GM19035 (cell line): ENCODE measurements around the gene CAMK1.

Experiments used
- ATAC-seq: cut with Tn5 transposase; IDR thresholded peaks from one replicate; pipeline ENCODE4 v1.9.1; 2021; ENCODE audit not compliant: unreplicated experiment

CAMK1 gene

DNA sequence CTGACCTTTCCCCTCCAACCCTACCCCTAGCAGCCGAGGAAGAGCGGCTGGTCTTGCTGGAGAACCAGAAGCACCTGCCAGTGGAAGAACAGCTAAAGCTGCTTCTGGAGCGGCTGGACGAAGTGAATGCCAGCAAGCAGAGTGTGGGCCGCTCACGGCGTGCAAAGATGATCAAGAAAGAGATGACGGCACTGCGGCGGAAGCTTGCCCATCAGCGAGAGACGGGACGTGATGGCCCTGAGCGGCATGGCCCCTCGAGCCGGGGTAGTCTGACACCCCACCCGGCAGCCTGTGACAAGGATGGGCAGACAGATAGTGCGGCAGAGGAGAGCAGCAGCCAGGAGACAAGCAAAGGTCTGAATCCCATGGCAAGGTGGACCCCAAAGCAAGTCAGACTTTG is 26.2 kb downstream of the CAMK1 start:
- ATAC-seq = no peak

DNA sequence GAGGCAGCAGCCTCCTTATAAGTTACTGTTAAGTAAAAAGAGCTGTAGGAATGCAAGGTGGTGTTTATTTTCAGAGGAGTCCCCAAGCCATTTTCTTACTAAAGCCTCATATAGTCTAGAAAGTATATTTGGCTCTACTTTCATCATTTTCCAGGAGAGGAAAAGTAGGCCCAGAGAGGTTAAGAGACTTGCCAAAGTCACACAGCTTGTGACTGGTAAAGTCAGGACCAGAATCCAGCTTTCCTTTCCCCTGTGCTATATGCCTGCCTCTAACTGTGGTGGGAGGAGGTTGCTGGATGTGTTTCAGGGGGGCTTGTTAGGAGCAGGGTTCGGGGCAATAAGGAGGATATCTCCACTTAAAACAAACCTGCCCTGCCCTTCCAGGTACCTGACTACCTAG is 27.2 kb downstream of the CAMK1 start:
- ATAC-seq = no peak

DNA sequence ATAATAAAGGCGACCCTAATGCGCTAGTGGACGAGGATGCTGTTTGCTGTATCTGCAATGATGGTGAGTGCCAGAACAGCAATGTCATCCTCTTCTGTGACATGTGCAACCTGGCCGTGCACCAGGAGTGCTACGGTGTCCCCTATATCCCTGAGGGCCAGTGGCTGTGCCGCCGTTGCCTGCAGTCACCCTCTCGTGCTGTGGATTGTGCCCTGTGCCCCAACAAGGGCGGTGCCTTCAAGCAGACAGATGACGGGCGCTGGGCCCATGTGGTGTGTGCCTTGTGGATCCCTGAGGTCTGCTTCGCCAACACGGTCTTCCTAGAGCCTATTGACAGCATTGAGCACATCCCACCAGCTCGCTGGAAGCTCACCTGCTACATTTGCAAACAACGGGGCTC is 30.6 kb downstream of the CAMK1 start:
- no peak for ATAC-seq

GRCh38 chr3:9736831-9737230 is 32.9 kb downstream of the CAMK1 start:
- ATAC-seq = no peak

GRCh38 chr3:9732740-9733115 is 37.0 kb downstream of the CAMK1 start:
- no peak for ATAC-seq

GRCh38 chr3:9732080-9732739 is 37.5 kb downstream of the CAMK1 start:
- peak; percentile 12 for ATAC-seq

DNA sequence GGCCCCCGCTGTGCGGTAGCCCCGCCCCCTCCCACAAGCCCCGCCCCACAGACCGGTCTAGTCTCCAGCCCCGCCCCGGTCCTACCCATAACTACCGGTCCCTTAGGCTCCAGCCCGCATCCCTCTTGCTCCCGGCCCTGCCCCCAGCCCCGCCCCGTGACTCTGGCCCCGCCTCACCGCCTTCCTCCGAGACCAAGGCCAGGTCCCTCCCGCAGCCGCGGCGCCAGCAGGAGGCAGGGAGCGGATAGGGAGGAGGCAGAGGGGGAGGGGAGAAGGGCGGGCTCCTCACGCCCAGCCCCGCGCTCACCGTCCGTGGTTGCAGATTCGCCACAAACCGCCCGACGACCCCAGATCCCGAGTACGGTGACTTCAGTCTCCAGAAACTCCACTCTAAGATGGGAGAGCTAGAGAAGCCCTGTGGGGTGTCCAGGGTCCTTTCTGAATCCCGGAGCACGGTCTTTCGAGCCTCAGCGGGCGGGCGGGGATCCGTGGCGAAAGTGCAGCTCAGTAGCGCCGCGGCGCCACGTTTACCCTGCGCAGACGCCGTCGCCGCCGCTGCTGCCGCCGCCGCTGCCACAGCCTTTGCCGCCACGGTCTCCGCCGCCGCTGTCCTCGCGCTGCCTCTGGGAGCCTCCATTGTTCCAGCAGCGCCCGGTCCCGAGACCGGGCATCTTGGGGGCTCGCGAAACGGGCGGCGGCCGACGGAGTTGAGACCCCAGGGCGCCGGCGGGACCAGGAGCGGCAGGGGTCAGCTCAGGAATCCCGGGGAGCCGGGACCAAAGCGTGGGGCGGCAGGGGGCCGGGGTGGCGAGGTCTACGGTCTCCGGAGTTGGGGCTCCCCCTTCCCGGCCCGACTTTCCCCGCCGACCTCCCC is 38.3 kb downstream of the CAMK1 start, which contains the start of gene BRPF1:
TSS of gene BRPF1 (plus strand) at position 530 of the 874 bp plus-strand sequence. CDS start 2,406 bp downstream, outside the sequence.
- peak; percentile 90 for ATAC-seq

DNA sequence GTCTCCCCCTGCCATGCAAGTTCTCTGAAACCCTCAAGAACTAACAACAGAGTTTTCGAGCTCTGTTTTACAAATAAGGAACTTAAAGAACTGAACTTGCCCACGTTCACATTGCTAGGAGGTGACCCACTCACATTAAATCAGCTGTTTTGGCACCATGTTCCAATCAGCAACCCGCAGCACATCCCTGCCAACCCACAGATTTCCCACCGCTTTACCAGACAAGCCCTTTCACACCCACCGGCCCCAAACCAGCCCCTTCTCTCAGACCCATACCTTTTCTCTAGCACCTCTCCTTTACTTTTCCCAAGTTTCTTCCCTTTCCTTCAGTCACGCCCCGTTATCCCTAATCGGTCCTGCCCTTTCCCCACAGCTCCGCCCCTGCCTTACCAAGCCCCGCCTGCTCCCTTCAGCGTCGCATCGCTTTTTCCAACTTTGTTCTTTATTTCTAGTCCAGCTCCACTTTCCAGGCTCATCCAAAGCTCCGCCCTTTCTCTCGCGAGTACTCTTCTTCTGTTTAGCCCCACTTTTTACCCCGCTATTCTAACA is 39.0 kb downstream of the CAMK1 start:
- ATAC-seq = peak; percentile 52

- ATAC-seq = no peak
These were observed 40.3 kb downstream of the CAMK1 start for GRCh38 chr3:9729419-9729818.

GRCh38 chr3:9727743-9728142 is 42.0 kb downstream of the CAMK1 start:
- no peak for ATAC-seq

GRCh38 chr3:9727041-9727595 is 42.6 kb downstream of the CAMK1 start:
- no peak for ATAC-seq

DNA sequence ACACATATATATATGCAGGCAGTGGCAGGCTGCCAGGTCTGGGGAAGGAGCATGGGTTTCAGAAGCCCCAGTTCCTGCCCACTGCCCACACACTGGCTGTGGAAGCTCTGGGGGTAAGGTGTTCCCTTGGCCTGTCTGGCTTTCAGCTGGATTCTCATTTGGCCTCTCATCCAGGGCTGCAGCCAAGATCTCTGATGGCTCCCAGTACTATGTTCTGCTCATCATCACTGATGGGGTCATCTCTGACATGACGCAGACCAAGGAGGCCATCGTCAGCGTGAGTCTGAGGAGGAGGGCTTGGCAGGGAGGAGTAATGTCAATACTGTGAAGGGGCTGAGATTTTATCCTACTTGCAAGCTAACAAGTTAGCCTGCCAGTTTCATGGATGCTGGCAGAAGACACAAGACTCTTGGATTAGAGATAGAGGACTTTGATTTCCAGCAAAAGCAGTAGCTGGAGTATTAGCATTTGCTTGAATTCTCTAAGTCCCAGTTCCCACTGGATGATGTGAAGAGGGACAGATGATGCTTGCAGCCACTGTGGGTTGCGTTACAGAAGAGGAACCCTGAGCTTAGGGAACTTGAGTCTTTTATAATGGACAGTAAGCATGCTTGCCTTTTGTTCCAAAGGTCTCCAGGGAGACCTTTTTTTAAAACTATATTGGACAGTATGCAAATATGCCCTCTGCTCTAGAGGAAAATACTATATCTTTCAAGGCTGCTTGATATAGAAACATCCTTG is 43.8 kb downstream of the CAMK1 start:
- ATAC-seq = no peak

DNA sequence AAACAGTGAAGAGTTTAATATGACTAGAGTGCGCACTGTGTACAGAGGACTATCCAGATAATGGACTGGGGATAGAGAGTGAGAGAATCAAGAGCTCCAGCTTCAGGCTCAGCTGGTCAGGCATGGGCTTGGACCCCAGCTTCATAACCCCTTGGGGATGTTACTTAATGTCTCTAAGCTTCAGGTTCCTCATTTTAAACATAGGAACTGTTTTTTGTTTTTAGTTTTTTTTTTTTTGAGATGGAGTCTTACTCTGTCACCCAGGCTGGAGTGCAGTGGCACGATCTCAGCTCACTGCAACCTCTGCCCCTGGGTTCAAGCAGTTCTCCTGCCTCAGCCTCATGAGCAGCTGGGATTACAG is 48.1 kb downstream of the CAMK1 start:
- no peak for ATAC-seq

- no peak for ATAC-seq
These were observed 48.6 kb downstream of the CAMK1 start for GRCh38 chr3:9721015-9721699.

GRCh38 chr3:9718118-9718517 is 51.6 kb downstream of the CAMK1 start:
- ATAC-seq = no peak

DNA sequence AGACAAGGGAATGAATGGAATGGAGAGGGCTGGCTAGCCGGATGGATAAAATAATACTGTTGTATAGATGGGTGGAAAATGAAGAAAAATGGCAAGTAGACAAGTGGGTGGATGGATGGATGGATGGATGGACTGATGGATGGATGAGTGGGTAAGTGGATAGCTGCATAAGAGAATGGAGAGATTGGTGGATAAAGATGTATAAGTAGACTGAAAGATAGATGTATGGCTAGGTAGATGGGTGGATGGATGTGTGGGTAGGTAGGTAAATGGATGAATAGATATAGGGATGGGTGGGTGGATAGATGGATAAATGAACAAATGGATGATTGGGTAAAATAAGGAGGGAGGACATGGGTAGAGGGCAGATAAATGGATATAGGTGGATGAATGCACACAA is 52.2 kb downstream of the CAMK1 start:
- ATAC-seq = no peak

- no peak for ATAC-seq
These were observed 52.8 kb downstream of the CAMK1 start for GRCh38 chr3:9716801-9717555.

DNA sequence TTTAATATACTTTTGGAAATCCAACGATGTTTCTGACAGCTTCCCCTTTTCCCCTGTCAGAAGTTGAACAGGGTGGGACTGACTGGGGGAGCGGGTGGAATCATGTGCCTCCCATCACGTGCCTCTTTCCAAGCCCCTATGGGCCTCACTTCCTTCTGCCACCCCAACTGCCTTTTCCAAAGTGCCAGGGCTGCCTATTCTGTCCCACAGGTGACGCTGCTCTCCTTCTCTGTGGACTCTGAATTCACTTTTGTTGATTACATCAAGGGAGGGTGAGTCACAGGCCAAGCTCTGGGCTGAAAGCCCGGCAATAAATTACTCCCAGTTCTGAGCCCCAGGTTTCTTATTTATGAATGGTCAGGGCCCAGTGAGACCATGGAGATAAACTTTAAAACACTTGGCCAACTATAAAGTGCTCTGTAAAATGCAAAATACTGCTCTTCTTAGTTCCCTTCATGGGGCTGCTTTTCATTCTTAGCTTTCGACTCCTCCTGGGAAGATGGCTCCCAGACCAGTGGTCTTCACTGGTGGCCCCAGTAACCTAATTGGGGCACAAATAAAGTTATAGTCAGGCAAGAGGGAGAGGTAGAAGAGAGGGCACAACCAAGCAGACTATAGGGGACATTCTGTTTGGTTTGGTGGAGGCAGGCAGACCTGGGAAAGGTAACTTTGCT is 53.8 kb downstream of the CAMK1 start:
- no peak for ATAC-seq

GRCh38 chr3:9715136-9715535 is 54.6 kb downstream of the CAMK1 start:
- no peak for ATAC-seq
